ENCODE results near the gene ARHGAP33. TPM values are rescaled to one million over a fixed set of nuclear protein-coding genes. Genes with fewer than 3 reads are reported as not detected.

ARHGAP33 gene
- total and polyA plus RNA-seq, 2 of the 8 experiments (the other 6 are each of a cell fraction or from before 2014, with no cell fraction given): 6.5 to 25.2 TPM

GRCh38 chr19:35797663-35798062 lies 22.3 kb downstream of the ARHGAP33 start:
- POLR2A ChIA-PET (ENCODE audit: partially characterized antibody): interaction anchor here (0.6 to 0.9 kb wide), 2 partner anchors 18 to 22 kb away, joined by 3 to 4 read pairs; no protein-coding TSS in a partner anchor
- peak overlapping the region; percentile 16 to 59 (median 24); a peak in 4 of 8 replicates for H3K4me3 ChIP-seq (ENCODE audit: extremely low read depth in 1 of 4, insufficient read depth in 2 of 4, low read depth in 3 of 4, low read length in 4 of 4)
- no peak overlapping the region for H2BK15ac ChIP-seq (ENCODE audit: low read length)
- 6% methylated on average over 9 of the region's 15 CpGs; no CpG with 5 or more reads in 1 of the 2 experiments for WGBS, 2 experiments (ENCODE audit: extremely low coverage in 1 of 2, insufficient coverage in 1 of 2, insufficient read length in 1 of 2, insufficient replicate concordance in 2 of 2, low coverage in 1 of 2, low lambda C conversion rate in 2 of 2, missing lambda C conversion rate in 1 of 2)
- no peak overlapping the region for H3K56ac ChIP-seq (replicated peaks; ENCODE audit: insufficient read length, low read depth, low read length)
- H2BK120ac ChIP-seq (replicated peaks; ENCODE audit: low read depth, low read length): peak overlapping the region; percentile 90
- no peak overlapping the region for H3K27ac ChIP-seq (ENCODE audit: low read depth, low read length)
- no peaks in the 10 kb centered on the region for H3K36me3 ChIP-seq (ENCODE audit: control insufficient read depth in 2 of 4, insufficient read depth in 4 of 4, low read length in 3 of 4)
- H2BK20ac ChIP-seq (ENCODE audit: low read length): no peak overlapping the region
- H3K4me2 ChIP-seq (ENCODE audit: insufficient read depth in 1 of 2, low read depth in 2 of 2, low read length in 2 of 2): peak overlapping the region; percentile 73 to 89
- peak; percentile 78 for TF ChIP-seq USF2 (IDR thresholded peaks at IDR 0.05; ENCODE audit: low read length)
- no peak for TF ChIP-seq CREB1 (IDR thresholded peaks at IDR 0.05)
- TF ChIP-seq CHD2 (IDR thresholded peaks at IDR 0.05; ENCODE audit: low read length): peak; percentile 39; the same call in 1 of the 2 replicates
- TF ChIP-seq E2F6 (IDR thresholded peaks at IDR 0.05): peak; percentile 99
- TF ChIP-seq MAX (IDR thresholded peaks at IDR 0.05): peak; percentile 99
- TF ChIP-seq NRF1 (IDR thresholded peaks at IDR 0.05; ENCODE audit: low read depth, low read length): peak; percentile 45
- no peaks in the 10 kb centered on the region for H3K79me2 ChIP-seq (ENCODE audit: control insufficient read depth in 1 of 2, insufficient read depth in 2 of 2, low read length in 2 of 2)
- no peak overlapping the region for H3K4ac ChIP-seq (replicated peaks; ENCODE audit: insufficient read length, low read depth, low read length)
- H3K9me3 ChIP-seq (ENCODE audit: insufficient read depth in 2 of 2, low read depth in 1 of 2, low read length in 1 of 2): no peaks in the 10 kb centered on the region
- CTCF ChIA-PET (ENCODE audit: partially characterized antibody): interaction anchor here (0.9 to 3.6 kb wide), 4 partner anchors 10 to 127 kb away, joined by 3 to 13 read pairs (median 4); no protein-coding TSS in a partner anchor
- no peak overlapping the region for H3K23ac ChIP-seq (ENCODE audit: insufficient read length)
- H4K5ac ChIP-seq (ENCODE audit: insufficient read length, low read depth, low read length): peak overlapping the region; percentile 78
- FAIRE-seq: no peak
- peak in 1 of 2 experiments; percentile 82 for DNase-seq (ENCODE audit: low read depth in 1 of 2, low spot score in 2 of 2)
- peak overlapping the region; percentile 66; the same call in 1 of the 2 replicates for H4K8ac ChIP-seq (ENCODE audit: extremely low read depth, insufficient read depth, low read length)
- H3K4me1 ChIP-seq (replicated peaks in 1 of 4; ENCODE audit: control insufficient read depth in 3 of 4, insufficient read depth in 4 of 4, low read length in 3 of 4): peaks cover 0 to 9% (median 4%) of the 10 kb centered on the region in 4 experiments; a peak in 5 of 7 replicates
- peaks cover 11% of the 10 kb centered on the region; the same call in 1 of the 2 replicates for H3K23me2 ChIP-seq (ENCODE audit: low read depth, low read length)
- no peaks in the 10 kb centered on the region for H3K79me1 ChIP-seq (ENCODE audit: low read depth, low read length)
- 0 out of 2 replicates have a peak overlapping the region, but pooled peaks have one; percentile 50 for H2BK12ac ChIP-seq (ENCODE audit: low read depth, low read length)
- peak overlapping the region; percentile 85 for H2AFZ ChIP-seq (ENCODE audit: low read length)
- H3K14ac ChIP-seq (ENCODE audit: insufficient read length): no peak overlapping the region
- peaks cover 6 to 23% (median 20%) of the 10 kb centered on the region in 4 experiments for H3K27me3 ChIP-seq (replicated peaks in 1 of 4; ENCODE audit: control insufficient read depth in 3 of 4, extremely low read depth in 1 of 4, insufficient read depth in 3 of 4, low read length in 3 of 4)
- H4K91ac ChIP-seq (replicated peaks; ENCODE audit: insufficient read length, low read length): peak overlapping the region; percentile 54
- no peak overlapping the region; the same call in none of the 2 replicates for H3K18ac ChIP-seq (ENCODE audit: extremely low read depth, low read length)
- H2BK5ac ChIP-seq (ENCODE audit: low read depth, low read length): no peak overlapping the region; the same call in 1 of the 2 replicates
- H2AK5ac ChIP-seq (ENCODE audit: low read depth, low read length): no peak overlapping the region
- H3K9ac ChIP-seq (replicated peaks in 1 of 4; ENCODE audit: extremely low read depth in 1 of 4, low read depth in 3 of 4, low read length in 3 of 4): no peak overlapping the region
- no peaks in the 10 kb centered on the region for H4K20me1 ChIP-seq (replicated peaks in 1 of 2; ENCODE audit: control insufficient read depth in 1 of 2, insufficient read depth in 2 of 2, low read length in 2 of 2)
